ENCODE results near the gene PGLYRP4. TPM values are rescaled to one million over a fixed set of nuclear protein-coding genes. Genes with fewer than 3 reads are reported as not detected.

PGLYRP4 gene
- polyA plus RNA-seq, 2 of the 4 experiments (the other 2 are of a cell fraction): not detected

DNA sequence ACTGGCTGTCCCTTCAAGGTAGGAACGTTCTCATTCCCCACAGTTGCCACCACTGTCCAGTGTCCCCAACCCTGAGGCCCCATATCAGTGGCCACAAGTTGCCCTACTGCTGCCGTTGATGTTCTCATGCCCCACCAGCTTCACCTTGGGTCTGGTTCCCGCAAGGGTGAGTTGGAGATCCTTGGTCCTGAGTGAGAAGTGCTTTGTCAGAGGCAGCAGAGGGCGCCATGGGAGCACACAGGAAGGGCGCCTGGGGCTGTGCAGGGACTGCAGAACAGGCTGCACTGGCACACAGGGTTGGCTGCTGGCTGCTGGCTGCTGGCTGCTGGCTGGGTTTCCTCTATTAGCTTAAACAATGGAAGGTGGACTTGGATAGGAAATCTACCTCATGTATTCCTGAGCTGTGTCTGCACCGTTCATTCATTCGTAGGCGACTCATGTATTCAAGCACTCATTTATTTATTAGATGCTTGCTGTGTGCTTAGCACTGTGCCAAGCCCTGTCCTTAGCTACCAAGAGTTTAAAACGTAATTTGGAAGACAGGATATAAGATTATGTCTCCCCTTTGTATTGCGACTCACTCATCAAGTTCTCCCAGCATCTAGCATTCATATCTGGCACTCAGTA, 6.9 kb upstream of the PGLYRP4 start:
- CTCF ChIA-PET: interaction anchor here (0.7 to 13.2 kb wide), 25 partner anchors 9 to 631 kb away, joined by 3 to 731 read pairs (median 5); partner anchors contain the start of genes RAB13 and S100A12
- Histone ChIP-seq H3K4me3 (no peak overlapping the region), H3K27ac (no peak overlapping the region), H3K4me1 (no peaks in the 10 kb centered on the region), H3K4me2 (no peak overlapping the region), H3K9me3 (no peaks in the 10 kb centered on the region)
- TF ChIP-seq KDM5A (IDR thresholded peaks at IDR 0.05): no peak
- TF ChIP-seq GATA3 (IDR thresholded peaks at IDR 0.05; ENCODE audit: borderline replicate concordance): no peak
- TF ChIP-seq HOXA7 (CRISPR knock-in tag; IDR thresholded peaks at IDR 0.05): no peak
- TF ChIP-seq, protein P1, sequence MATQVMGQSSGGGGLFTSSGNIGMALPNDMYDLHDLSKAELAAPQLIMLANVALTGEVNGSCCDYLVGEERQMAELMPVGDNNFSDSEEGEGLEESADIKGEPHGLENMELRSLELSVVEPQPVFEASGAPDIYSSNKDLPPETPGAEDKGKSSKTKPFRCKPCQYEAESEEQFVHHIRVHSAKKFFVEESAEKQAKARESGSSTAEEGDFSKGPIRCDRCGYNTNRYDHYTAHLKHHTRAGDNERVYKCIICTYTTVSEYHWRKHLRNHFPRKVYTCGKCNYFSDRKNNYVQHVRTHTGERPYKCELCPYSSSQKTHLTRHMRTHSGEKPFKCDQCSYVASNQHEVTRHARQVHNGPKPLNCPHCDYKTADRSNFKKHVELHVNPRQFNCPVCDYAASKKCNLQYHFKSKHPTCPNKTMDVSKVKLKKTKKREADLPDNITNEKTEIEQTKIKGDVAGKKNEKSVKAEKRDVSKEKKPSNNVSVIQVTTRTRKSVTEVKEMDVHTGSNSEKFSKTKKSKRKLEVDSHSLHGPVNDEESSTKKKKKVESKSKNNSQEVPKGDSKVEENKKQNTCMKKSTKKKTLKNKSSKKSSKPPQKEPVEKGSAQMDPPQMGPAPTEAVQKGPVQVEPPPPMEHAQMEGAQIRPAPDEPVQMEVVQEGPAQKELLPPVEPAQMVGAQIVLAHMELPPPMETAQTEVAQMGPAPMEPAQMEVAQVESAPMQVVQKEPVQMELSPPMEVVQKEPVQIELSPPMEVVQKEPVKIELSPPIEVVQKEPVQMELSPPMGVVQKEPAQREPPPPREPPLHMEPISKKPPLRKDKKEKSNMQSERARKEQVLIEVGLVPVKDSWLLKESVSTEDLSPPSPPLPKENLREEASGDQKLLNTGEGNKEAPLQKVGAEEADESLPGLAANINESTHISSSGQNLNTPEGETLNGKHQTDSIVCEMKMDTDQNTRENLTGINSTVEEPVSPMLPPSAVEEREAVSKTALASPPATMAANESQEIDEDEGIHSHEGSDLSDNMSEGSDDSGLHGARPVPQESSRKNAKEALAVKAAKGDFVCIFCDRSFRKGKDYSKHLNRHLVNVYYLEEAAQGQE (IDR thresholded peaks at IDR 0.05): no peak
- TF ChIP-seq POLR2AphosphoS2 (conservative IDR thresholded peaks at IDR 0.05; ENCODE audit: low read length): no peak
- TF ChIP-seq BCL3 (IDR thresholded peaks at IDR 0.05): no peak
- TF ChIP-seq CHD4 (IDR thresholded peaks at IDR 0.05; ENCODE audit: borderline replicate concordance): no peak
- TF ChIP-seq FOXS1 (CRISPR knock-in tag; IDR thresholded peaks at IDR 0.05): no peak
- no peak for TF ChIP-seq ZSCAN20 (CRISPR knock-in tag; IDR thresholded peaks at IDR 0.05)
- no peak for TF ChIP-seq RCOR1 (IDR thresholded peaks at IDR 0.05; ENCODE audit: low read depth, low read length)
- no peak for TF ChIP-seq PHF8 (IDR thresholded peaks at IDR 0.05; ENCODE audit: borderline replicate concordance, low read depth)
- no peak for TF ChIP-seq FOSL2 (IDR thresholded peaks at IDR 0.05)
- TF ChIP-seq FOSL2 (CRISPR knock-in tag; IDR thresholded peaks at IDR 0.05): no peak
- TF ChIP-seq, protein P2, sequence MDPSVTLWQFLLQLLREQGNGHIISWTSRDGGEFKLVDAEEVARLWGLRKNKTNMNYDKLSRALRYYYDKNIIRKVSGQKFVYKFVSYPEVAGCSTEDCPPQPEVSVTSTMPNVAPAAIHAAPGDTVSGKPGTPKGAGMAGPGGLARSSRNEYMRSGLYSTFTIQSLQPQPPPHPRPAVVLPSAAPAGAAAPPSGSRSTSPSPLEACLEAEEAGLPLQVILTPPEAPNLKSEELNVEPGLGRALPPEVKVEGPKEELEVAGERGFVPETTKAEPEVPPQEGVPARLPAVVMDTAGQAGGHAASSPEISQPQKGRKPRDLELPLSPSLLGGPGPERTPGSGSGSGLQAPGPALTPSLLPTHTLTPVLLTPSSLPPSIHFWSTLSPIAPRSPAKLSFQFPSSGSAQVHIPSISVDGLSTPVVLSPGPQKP (IDR thresholded peaks at IDR 0.05; ENCODE audit: low read depth, low read length): no peak
- TF ChIP-seq, protein P3, sequence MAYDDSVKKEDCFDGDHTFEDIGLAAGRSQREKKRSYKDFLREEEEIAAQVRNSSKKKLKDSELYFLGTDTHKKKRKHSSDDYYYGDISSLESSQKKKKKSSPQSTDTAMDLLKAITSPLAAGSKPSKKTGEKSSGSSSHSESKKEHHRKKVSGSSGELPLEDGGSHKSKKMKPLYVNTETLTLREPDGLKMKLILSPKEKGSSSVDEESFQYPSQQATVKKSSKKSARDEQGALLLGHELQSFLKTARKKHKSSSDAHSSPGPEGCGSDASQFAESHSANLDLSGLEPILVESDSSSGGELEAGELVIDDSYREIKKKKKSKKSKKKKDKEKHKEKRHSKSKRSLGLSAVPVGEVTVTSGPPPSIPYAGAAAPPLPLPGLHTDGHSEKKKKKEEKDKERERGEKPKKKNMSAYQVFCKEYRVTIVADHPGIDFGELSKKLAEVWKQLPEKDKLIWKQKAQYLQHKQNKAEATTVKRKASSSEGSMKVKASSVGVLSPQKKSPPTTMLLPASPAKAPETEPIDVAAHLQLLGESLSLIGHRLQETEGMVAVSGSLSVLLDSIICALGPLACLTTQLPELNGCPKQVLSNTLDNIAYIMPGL (CRISPR knock-in tag; IDR thresholded peaks at IDR 0.05; ENCODE audit: borderline replicate concordance): no peak
- no peak for TF ChIP-seq EP300 (IDR thresholded peaks at IDR 0.05)
- TF ChIP-seq JUN (IDR thresholded peaks at IDR 0.05): no peak
- no peak for TF ChIP-seq CHD2 (IDR thresholded peaks at IDR 0.05; ENCODE audit: low read length, partially characterized antibody)
- TF ChIP-seq MAX (IDR thresholded peaks at IDR 0.05): no peak
- TF ChIP-seq FOSB (CRISPR knock-in tag; IDR thresholded peaks at IDR 0.05): no peak
- TF ChIP-seq RAD21 (conservative IDR thresholded peaks at IDR 0.05 in 1 of 2, IDR thresholded peaks at IDR 0.05 in 1 of 2): peak; percentile 71 to 74
- TF ChIP-seq SMC3 (IDR thresholded peaks at IDR 0.05): peak; percentile 62
- no peak for TF ChIP-seq POLR2A (IDR thresholded peaks at IDR 0.05; ENCODE audit: low read length)
- TF ChIP-seq, protein P4, sequence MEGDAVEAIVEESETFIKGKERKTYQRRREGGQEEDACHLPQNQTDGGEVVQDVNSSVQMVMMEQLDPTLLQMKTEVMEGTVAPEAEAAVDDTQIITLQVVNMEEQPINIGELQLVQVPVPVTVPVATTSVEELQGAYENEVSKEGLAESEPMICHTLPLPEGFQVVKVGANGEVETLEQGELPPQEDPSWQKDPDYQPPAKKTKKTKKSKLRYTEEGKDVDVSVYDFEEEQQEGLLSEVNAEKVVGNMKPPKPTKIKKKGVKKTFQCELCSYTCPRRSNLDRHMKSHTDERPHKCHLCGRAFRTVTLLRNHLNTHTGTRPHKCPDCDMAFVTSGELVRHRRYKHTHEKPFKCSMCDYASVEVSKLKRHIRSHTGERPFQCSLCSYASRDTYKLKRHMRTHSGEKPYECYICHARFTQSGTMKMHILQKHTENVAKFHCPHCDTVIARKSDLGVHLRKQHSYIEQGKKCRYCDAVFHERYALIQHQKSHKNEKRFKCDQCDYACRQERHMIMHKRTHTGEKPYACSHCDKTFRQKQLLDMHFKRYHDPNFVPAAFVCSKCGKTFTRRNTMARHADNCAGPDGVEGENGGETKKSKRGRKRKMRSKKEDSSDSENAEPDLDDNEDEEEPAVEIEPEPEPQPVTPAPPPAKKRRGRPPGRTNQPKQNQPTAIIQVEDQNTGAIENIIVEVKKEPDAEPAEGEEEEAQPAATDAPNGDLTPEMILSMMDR (IDR thresholded peaks at IDR 0.05): peak; percentile 45
- DNase-seq (ENCODE audit: low read depth in 1 of 2, low spot score in 1 of 2): peak; percentile 55 to 75
- WGBS (ENCODE audit: missing lambda C conversion rate): 18% methylated on average over 9 of the region's 10 CpGs
- FAIRE-seq: no peak
- POLR2A ChIA-PET: no interaction called here
- ATAC-seq: peak; percentile 77 to 87
